ENCODE data around the gene CDRT15.
"Not testable (repeated sequence)": the region's sequence is repeated elsewhere in the genome, so short reads cannot be mapped to it uniquely, and the experiment has no call there.

The CDRT15 gene

DNA sequence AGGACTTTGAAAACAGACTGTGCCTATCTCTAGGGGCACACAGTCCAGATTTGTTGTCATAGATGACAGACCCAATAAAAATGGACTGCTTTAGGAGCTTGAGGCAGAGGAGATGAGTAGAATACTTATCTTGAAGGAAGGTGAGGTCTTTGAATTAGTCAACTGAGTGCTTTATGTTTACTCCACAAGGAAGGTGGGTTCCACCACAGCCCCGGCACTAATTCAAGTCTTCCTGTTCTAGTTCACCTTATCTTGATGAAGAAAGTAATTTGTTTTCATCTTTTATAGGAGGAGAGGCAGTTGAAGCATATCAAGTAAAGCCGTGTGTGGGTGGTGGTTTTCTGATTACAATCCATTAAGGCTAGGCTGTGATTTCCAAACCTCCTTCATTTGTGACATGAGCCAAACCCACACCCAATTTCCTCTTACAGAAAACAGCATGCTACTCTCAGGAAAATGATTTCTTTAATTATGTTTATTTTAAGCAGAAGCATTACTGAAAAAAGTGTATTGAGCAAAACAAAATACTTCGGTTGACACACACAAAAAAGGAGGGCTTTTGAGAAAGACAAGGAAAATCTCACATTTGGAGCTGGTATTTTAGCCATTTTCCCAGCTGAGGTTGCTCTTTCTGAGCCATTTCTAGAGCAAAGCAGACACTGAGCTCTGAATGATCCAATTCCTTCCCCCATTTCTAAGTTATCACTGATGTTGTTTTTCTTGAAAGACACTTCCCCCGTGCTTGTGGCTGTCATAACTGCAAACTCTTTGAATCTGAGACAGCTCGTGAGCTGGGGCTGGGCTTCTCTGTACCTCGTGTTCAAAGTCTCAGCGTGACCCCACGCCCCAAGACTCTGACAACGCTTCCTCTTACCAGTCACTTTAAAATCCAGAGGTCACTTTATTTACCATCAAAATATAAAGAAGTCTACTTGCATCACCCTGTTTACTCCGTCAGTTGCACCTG lies 35.4 kb downstream of the CDRT15 start:
- Mint-ChIP-seq H3K4me1 (peaks cover 100% of the 10 kb centered on the region), H3K27ac (peak overlapping the region; percentile 76 to 89), H3K9me3 (peaks cover 0 to 3% of the 10 kb centered on the region in 2 donors), H3K4me3 (peak overlapping the region; percentile 59 to 78), H3K27me3 (no peaks in the 10 kb centered on the region)
- DNase-seq (peak in 1 of 2 donors; percentile 57), ATAC-seq (peak; percentile 44)

DNA sequence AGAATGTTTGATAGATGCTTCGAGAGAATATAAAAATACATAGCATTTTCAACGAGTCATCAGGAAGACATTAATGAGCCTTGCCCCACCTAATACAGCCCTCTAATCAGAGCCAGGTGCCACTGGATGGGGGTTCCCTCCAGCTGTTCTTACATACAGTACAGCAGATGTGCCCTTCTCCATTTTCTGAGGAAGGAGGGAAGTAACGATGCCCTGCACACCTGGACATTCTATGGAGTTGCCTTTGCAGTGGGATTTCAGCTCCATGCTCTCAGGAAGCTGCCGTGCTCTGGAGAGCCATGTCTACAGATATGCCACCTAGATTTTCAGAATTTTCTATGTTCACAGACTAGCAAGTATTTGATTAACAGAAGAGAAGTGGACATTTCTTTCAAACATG lies 36.3 kb downstream of the CDRT15 start:
- Mint-ChIP-seq H3K9me3 (no peaks in the 10 kb centered on the region), H3K4me1 (peaks cover 100% of the 10 kb centered on the region), H3K4me3 (peak overlapping the region in 1 of 2 donors; percentile 78), H3K27me3 (no peaks in the 10 kb centered on the region), H3K27ac (no peak overlapping the region)
- no peak for ATAC-seq
- no peak for DNase-seq

DNA sequence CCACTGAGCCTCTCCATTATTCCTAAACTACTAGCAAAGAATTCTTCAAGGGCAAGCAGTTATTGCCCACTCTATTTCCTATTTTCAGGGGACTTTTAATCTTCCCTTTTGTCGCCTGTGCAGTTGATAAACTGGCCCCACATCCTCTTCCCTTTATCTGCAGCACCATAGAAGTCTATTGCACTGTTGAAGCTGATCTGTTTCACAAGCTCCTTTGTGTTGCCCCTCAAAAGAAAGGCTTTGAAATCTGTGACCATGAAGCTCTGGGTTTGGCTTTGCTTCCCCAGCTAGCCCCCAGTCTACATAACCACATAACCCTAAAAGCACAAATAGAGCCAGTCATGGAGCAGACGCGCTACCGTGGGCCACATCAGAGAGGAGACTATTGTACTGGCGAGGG lies 37.1 kb downstream of the CDRT15 start:
- Mint-ChIP-seq H3K27ac (peak overlapping the region in 1 of 2 donors; percentile 52), H3K27me3 (no peaks in the 10 kb centered on the region), H3K4me3 (peak overlapping the region; percentile 25 to 63), H3K9me3 (no peaks in the 10 kb centered on the region), H3K4me1 (peaks cover 98% of the 10 kb centered on the region)
- ATAC-seq = no peak
- no peak for DNase-seq

DNA sequence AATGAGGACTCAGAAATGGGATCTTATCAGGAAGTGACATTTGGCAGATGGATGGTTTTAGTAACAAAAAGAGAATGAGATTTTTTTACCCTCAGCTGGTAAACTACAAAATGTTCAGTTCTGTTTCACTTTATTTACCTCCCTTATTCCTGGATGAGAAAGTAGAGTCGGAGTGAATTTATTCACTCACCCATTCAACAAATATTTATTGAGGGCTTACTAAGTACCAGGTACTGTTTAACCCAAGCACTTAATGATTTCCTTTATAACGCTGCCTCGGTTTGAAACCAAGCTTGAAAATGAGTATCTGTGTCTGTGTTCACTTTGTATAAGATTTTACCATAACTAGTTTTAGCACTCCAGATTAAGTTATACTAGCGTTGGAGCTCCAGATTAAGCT lies 38.1 kb downstream of the CDRT15 start:
- Mint-ChIP-seq H3K9me3 (no peaks in the 10 kb centered on the region), H3K27me3 (no peaks in the 10 kb centered on the region), H3K4me1 (peaks cover 92% of the 10 kb centered on the region), H3K4me3 (peak overlapping the region; percentile 63 to 70), H3K27ac (no peak overlapping the region)
- no peak for DNase-seq
- ATAC-seq = no peak

DNA sequence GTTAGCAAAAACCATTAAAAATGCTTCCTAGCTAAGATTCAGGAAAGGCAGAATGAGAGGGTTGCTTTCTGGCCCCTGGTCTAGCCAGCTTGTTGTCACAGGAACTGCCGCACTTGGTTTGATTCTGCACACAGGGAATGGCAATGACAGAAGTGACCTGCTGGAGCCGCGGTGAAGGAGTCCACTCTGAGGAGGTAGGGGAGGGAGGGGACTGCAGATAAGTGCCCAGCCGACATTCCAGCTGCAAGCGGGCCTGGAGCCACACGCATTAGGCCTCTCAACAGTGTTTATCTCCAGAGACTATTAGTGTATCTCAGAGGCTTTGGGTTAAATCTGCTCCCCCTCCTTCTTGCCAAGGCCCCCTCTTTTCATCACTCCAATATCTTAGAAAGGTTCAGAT lies 38.6 kb downstream of the CDRT15 start:
- Mint-ChIP-seq H3K27ac (peak overlapping the region in 1 of 2 donors; percentile 58), H3K4me3 (peak overlapping the region; percentile 63 to 70), H3K4me1 (peaks cover 92% of the 10 kb centered on the region), H3K27me3 (no peaks in the 10 kb centered on the region), H3K9me3 (no peaks in the 10 kb centered on the region)
- ATAC-seq (no peak), DNase-seq (no peak)

DNA sequence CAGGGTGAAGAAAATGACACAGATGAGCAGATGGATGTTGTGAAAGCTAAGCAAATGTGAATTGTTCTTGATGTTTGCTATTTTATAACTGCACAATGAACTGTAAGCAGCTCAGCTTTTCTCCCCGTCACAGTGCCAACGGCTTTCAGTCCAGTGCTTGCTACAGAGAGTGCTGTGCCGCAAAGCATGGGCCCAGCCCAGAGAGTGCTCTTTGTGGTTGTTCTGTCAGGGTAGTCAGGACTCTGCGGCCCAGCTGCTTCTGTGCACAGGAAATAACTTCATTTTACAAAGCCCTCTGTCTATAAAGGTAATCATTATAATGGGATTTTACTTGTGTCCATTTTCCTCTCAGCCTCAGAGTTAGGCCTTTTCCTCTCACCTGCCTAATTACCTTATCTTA lies 39.1 kb downstream of the CDRT15 start:
- ATAC-seq = peak; percentile 79
- no peaks in the 10 kb centered on the region for H3K9me3 Mint-ChIP-seq
- H3K4me1 Mint-ChIP-seq = peaks cover 92% of the 10 kb centered on the region
- H3K4me3 Mint-ChIP-seq = peak overlapping the region; percentile 63 to 70
- DNase-seq = peak; percentile 66 to 84
- H3K27me3 Mint-ChIP-seq = no peaks in the 10 kb centered on the region
- H3K27ac Mint-ChIP-seq = peak overlapping the region; percentile 47 to 81

DNA sequence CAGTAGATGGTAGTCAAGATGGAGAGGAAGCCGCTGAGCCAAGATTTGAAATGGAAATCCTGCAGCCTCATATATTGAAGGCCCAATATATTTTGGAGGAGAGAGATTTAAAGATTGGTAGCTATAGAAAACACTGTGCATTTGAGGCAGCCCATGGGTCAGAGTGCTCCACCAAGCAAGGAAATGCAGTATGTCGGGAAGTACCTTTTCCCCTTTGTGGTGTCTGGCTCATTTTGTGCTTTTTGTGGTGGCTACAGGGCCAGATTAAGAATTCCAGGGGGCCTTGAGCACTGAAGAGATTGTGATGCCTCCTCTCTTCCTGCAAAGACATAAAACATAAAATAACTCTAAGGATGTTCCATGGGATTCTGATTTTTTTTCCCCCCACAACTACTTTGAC lies 39.6 kb downstream of the CDRT15 start:
- no peaks in the 10 kb centered on the region for H3K27me3 Mint-ChIP-seq
- peak overlapping the region; percentile 63 to 70 for H3K4me3 Mint-ChIP-seq
- H3K9me3 Mint-ChIP-seq = no peaks in the 10 kb centered on the region
- DNase-seq = no peak
- peaks cover 91% of the 10 kb centered on the region for H3K4me1 Mint-ChIP-seq
- no peak for ATAC-seq
- H3K27ac Mint-ChIP-seq = peak overlapping the region; percentile 78 to 83

DNA sequence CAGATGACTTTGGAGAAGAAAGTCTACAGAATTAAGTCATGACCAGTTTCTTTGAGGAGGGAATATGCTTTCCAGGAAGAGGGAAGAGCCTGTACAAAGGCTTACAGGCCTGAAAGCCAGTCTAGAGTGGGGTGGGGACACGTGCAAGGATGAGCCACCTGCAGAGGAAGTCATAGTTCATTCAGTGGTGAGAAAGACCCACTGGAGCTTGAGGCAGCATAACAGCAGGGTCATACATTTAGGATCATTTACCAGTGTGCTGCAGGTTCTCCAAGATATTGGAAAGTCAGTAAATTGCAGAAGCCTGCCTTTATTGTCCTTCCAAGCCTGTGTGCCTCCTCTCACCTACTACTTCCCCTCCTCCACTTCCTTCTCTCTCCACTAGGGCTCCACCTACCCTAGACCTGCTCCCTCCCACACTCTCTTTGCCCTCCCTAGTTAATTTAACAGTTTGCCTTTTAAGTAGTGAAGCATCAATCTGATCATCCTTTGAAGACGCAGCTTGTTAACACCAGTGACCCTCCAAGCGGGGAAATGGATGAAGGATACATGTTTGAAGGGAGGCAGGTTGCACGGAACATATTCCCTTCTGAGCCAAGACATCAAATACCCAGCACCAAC lies 40.2 kb downstream of the CDRT15 start:
- ATAC-seq = peak; percentile 41
- no peak for DNase-seq
- Mint-ChIP-seq H3K4me3 (peak overlapping the region; percentile 63 to 70), H3K27ac (peak overlapping the region; percentile 78 to 98), H3K4me1 (peaks cover 91% of the 10 kb centered on the region), H3K27me3 (no peaks in the 10 kb centered on the region), H3K9me3 (no peaks in the 10 kb centered on the region)

DNA sequence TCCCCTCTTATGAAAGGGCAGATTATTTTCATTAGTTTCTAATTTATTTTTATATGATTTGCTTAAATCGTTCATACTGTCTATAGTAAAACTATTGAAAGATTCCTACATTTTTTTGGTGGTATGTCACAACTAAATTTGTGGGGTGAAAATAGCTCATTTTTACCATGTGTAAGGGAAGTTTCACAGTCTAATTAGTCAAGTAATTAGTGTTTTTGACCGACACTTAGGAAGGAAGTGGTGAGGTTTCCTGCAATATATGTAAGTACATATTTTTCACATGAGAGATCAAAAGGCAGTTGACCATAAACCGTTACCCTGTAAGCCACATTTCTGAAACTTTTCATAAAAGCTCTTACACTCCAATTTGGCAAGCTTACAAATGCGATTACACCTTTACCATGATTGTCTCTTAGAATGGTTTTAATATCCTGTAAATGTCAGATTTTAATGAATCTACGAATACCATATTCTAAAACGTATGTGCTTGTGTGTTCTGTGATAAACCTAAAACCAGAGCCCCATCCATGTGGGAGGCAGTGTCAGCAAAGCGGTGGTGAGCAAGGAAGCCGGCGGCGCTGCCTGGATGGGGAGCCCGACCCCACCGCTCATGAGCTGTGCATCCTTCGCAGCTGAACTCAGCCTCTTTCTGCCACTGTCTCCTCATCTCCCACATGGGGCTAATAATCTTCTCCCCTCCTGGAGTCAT lies 43.9 kb downstream of the CDRT15 start:
- Mint-ChIP-seq H3K27ac (peak overlapping the region in 1 of 2 donors; percentile 90), H3K4me3 (peak overlapping the region; percentile 66 to 68), H3K4me1 (peaks cover 73% of the 10 kb centered on the region)
- H3K9me3 Mint-ChIP-seq, H3K27me3 Mint-ChIP-seq: not testable (repeated sequence)
- ATAC-seq (peak; percentile 74), DNase-seq (peak in 1 of 2 donors; percentile 49)

DNA sequence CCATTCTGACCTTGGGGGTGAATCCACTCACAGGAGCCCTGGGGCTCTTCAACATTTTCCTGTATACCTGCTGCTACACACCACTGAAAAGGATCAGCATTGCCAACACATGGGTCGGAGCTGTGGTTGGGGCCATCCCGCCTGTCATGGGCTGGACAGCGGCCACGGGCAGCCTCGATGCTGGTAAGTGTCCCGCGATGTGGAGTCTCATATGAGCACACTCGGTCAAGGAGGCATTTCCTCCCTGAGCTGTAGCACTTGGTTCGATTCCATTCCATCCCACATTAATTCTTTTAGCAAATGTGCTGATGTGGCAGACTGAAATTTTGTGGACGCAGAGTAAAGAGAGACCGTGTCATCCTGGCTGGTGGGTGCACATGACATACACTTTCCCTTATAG lies 44.6 kb downstream of the CDRT15 start:
- H3K4me3 Mint-ChIP-seq = peak overlapping the region; percentile 40 to 59
- H3K9me3 Mint-ChIP-seq, DNase-seq, ATAC-seq, H3K27me3 Mint-ChIP-seq: not testable (repeated sequence)
- H3K4me1 Mint-ChIP-seq = peaks cover 66% of the 10 kb centered on the region
- H3K27ac Mint-ChIP-seq = peak overlapping the region in 1 of 2 donors; percentile 11

DNA sequence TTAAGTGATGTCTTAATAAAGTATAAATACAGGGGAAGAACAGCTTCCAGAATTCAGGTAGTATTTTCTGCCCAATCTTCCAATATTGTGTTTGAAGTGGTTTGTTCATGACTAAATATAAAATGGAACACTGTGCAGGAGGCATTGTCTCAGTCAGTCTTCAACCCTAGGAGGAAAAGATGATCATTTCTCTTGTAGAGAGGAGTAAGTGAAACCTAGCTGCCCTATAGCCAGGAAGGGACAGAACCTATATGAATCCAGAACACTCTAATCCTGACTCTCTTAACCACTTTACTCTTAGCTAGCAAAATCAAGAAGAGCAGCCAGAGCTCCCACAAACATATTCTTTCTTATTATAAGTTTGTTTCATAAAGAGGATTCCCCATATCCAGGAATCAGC lies 45.2 kb downstream of the CDRT15 start:
- DNase-seq, H3K27ac Mint-ChIP-seq, ATAC-seq, H3K9me3 Mint-ChIP-seq, H3K4me3 Mint-ChIP-seq, H3K27me3 Mint-ChIP-seq: not testable (repeated sequence)
- peaks cover 63% of the 10 kb centered on the region for H3K4me1 Mint-ChIP-seq

DNA sequence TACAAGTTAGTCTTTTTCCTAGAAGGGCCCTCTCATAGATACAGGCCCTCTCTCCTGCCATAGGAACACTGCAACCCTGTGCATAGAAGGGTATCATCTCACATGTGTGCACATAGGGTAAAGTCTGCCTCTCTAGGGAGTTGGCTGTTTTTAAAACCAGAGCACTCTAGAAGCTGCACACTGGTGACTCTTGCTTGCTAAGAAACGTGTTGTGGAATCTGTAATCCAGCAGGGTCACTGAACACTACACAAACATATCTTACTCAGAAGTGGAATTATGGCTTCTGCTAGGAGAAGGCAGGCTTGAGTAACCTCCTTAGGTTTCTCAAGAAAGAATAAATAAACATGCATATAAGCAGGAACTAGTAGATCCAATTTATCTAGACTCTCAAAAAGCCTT lies 45.9 kb downstream of the CDRT15 start:
- DNase-seq, ATAC-seq, H3K9me3 Mint-ChIP-seq, H3K27me3 Mint-ChIP-seq, H3K4me3 Mint-ChIP-seq, H3K27ac Mint-ChIP-seq: not testable (repeated sequence)
- H3K4me1 Mint-ChIP-seq = peaks cover 62% of the 10 kb centered on the region

DNA sequence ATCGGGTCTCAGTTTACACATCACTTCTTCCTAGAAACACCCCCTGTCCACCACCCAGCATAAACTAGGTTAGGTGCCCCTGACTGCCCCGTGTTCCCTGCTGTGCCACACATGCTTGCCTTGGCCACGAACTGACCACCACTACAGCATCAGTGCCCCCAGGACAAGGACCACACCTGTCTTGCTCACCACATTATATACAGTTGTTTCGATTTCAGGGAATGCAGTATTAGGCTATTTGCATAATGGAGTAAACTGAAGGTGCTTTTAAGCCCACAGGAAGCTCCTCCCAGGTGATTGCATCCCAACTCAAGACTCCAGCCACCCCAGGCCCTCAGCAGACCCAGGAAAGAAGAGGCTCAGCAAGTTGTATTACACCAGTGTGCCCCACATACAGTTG lies 50.2 kb downstream of the CDRT15 start:
- not testable (repeated sequence) for H3K9me3 Mint-ChIP-seq, H3K27ac Mint-ChIP-seq, DNase-seq, ATAC-seq, H3K4me3 Mint-ChIP-seq, H3K27me3 Mint-ChIP-seq
- H3K4me1 Mint-ChIP-seq = peaks cover 28% of the 10 kb centered on the region

All from stimulated activated naive CD8-positive, alpha-beta T cell treated with anti-CD3 and anti-CD28 coated beads, Interleukin-15, amount 100 ng/mL, for 72 hours (primary cell).